Esophagus squamous epithelium (tissue), 5 donors: ENCODE measurements around the gene TULP1. TPM values are rescaled to one million over a fixed set of nuclear protein-coding genes. Genes with fewer than 3 reads are reported as not detected.
A peak's percentile ranks its signal among the peaks of the same experiment; 100 is the strongest.

Source experiments
- DNase-seq: peaks from one replicate; lab custom pipeline; 2025; lab: John Stamatoyannopoulos, UW
- H3K27ac ChIP-seq, 4 donors: fragments of 200-600 bp; sonication (generic); one replicate each; pipeline ENCODE4 v1.5.1; 2016 to 2019; ENCODE audit warnings: mild to moderate bottlenecking in 1 of 4
- H3K27me3 ChIP-seq, 4 donors: fragments of 200-600 bp; sonication (generic); 1 replicate in 3 of 4; 2 replicates in 1 of 4; pipeline versions ENCODE4 v1.5.1 to v1.6.0; 2017 to 2021; ENCODE audit warnings: antibody characterized with exemption in 1 of 4
- H3K36me3 ChIP-seq, 3 donors: fragments of 200-600 bp; sonication (generic); one replicate each; pipeline ENCODE4 v1.5.1; 2016 to 2019
- H3K4me1 ChIP-seq, 3 donors: fragments of 200-600 bp; sonication (generic); one replicate each; pipeline ENCODE4 v1.5.1; 2017 to 2019
- H3K4me3 ChIP-seq, 4 donors: fragments of 200-600 bp; sonication (generic); 1 replicate in 3 of 4; 2 replicates in 1 of 4; pipeline ENCODE4 v1.5.1; 2016 to 2019; ENCODE audit warnings: mild to moderate bottlenecking in 2 of 4, moderate library complexity in 1 of 4
- H3K9me3 ChIP-seq, 3 donors: fragments of 200-600 bp; sonication (generic); one replicate each; pipeline ENCODE4 v1.5.1; 2016 to 2019
- POLR2A ChIP-seq, 4 donors: fragments of 450-650 bp; IDR thresholded peaks; one replicate each; pipeline ENCODE4 v1.6.1; 2017; ENCODE audit warnings: antibody characterized with exemption in 4 of 4, mild to moderate bottlenecking in 4 of 4, moderate library complexity in 3 of 4
- WGBS, 2 donors: methylation state at CpG; one replicate each; pipeline ENCODE4 v1.1.5; 2018; 5-methylcytosine and 5-hydroxymethylcytosine counted together
- intact Hi-C: fragments of 100-400 bp; cut with DNase I; formaldehyde crosslinking; loops from one replicate; pipeline ENCODE4 v1.15.0; 2022
- total RNA-seq, 4 donors: library from RNA; depleted of rRNA; stranded (reverse); fragments of >200 nt; gene quantifications; one replicate each; pipeline ENCODE4 v1.1.0, GENCODE V29; 2016
- TF ChIP-seq, protein P1 (sequence below), 6 experiments: fragments of 450-650 bp in 4 of 6; fragments of 200-600 bp in 2 of 6; sonication (generic) in 2 of 6; IDR thresholded peaks; one replicate each; pipeline ENCODE4 v1.5.1; 2016 to 2019; ENCODE audit warnings: antibody characterized with exemption in 6 of 6, mild to moderate bottlenecking in 4 of 6, moderate library complexity in 4 of 6
- donor health status: DM: yes; HTN: yes; CAD: no.

TULP1 gene
- total RNA-seq, 4 donors from 2014 or later, result not detected

- H3K27ac ChIP-seq, result peak overlapping the region; percentile 31 to 93 (median 92)
- 38 to 46% methylated on average over 5 to 7 of the region's 8 CpGs for WGBS, 2 donors
- TF ChIP-seq POLR2A (IDR thresholded peaks at IDR 0.05), result no peak
- TF ChIP-seq, protein P1, sequence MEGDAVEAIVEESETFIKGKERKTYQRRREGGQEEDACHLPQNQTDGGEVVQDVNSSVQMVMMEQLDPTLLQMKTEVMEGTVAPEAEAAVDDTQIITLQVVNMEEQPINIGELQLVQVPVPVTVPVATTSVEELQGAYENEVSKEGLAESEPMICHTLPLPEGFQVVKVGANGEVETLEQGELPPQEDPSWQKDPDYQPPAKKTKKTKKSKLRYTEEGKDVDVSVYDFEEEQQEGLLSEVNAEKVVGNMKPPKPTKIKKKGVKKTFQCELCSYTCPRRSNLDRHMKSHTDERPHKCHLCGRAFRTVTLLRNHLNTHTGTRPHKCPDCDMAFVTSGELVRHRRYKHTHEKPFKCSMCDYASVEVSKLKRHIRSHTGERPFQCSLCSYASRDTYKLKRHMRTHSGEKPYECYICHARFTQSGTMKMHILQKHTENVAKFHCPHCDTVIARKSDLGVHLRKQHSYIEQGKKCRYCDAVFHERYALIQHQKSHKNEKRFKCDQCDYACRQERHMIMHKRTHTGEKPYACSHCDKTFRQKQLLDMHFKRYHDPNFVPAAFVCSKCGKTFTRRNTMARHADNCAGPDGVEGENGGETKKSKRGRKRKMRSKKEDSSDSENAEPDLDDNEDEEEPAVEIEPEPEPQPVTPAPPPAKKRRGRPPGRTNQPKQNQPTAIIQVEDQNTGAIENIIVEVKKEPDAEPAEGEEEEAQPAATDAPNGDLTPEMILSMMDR (IDR thresholded peaks at IDR 0.05), result no peak
Measured at GRCh38 chr6:35471836-35472345, 40.8 kb downstream of the TULP1 start.

DNA sequence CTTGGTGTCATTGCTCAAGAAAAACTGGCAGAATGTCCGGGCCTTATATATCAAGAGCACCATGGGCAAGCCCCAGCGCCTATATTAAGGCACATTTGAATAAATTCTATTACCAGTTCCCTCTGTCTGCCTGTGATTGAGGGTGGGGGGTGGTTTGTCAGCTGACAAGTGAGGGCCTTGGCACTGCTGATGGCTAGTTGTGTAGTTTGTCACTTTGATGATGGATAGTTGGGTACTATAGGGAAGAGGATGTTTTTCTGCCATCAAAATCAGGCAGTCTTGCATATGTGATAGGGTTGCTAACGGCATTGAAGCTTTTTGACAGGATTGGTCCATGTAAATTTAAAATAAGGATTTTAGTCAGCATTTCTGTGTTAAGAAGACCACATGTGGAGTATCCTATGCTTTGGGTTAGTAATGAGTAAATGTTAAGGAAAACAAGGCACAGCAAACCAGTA lies 42.0 kb downstream of the TULP1 start:
- peak overlapping the region; percentile 91 to 93 (median 92) for H3K27ac ChIP-seq
- intact Hi-C loops, result no loop called here
- H3K9me3 ChIP-seq, result no peaks in the 10 kb centered on the region
- H3K4me1 ChIP-seq, result peaks cover 21 to 67% (median 25%) of the 10 kb centered on the region in 3 donors
- DNase-seq, result no peak
- peak overlapping the region; percentile 64 to 91 (median 74) for H3K4me3 ChIP-seq
- H3K27me3 ChIP-seq, result no peaks in the 10 kb centered on the region
- peaks cover 12 to 80% (median 16%) of the 10 kb centered on the region in 3 donors for H3K36me3 ChIP-seq
- TF ChIP-seq POLR2A (IDR thresholded peaks at IDR 0.05), result no peak
- TF ChIP-seq, protein P1 (IDR thresholded peaks at IDR 0.05), result no peak
- 37 to 39% methylated on average over 3 of the region's 3 CpGs for WGBS, 2 donors

More at GRCh38 chr6:35471836-35472345, 40.8 kb downstream of the TULP1 start:
- no peak for DNase-seq
- Histone ChIP-seq H3K9me3 (no peaks in the 10 kb centered on the region), H3K4me3 (peak overlapping the region in 1 of 4 donors; percentile 77), H3K4me1 (peaks cover 21 to 78% (median 25%) of the 10 kb centered on the region in 3 donors), H3K36me3 (peaks cover 8 to 81% (median 12%) of the 10 kb centered on the region in 3 donors), H3K27me3 (no peaks in the 10 kb centered on the region)
- intact Hi-C loops, result no loop called here

GRCh38 chr6:35469751-35470662 lies 42.7 kb downstream of the TULP1 start:
- H3K9me3 ChIP-seq, result no peaks in the 10 kb centered on the region
- intact Hi-C loops, result no loop called here
- 15 to 28% methylated on average over 15 to 18 of the region's 18 CpGs for WGBS, 2 donors
- no peak for DNase-seq
- H3K4me1 ChIP-seq, result peaks cover 21 to 62% (median 25%) of the 10 kb centered on the region in 3 donors
- H3K4me3 ChIP-seq, result peak overlapping the region; percentile 64 to 91 (median 74)
- H3K27ac ChIP-seq, result peak overlapping the region; percentile 91 to 93 (median 92)
- TF ChIP-seq, protein P1 (IDR thresholded peaks at IDR 0.05), result no peak
- TF ChIP-seq POLR2A (IDR thresholded peaks at IDR 0.05), result no peak
- peaks cover 12 to 80% (median 16%) of the 10 kb centered on the region in 3 donors for H3K36me3 ChIP-seq
- no peaks in the 10 kb centered on the region for H3K27me3 ChIP-seq

DNA sequence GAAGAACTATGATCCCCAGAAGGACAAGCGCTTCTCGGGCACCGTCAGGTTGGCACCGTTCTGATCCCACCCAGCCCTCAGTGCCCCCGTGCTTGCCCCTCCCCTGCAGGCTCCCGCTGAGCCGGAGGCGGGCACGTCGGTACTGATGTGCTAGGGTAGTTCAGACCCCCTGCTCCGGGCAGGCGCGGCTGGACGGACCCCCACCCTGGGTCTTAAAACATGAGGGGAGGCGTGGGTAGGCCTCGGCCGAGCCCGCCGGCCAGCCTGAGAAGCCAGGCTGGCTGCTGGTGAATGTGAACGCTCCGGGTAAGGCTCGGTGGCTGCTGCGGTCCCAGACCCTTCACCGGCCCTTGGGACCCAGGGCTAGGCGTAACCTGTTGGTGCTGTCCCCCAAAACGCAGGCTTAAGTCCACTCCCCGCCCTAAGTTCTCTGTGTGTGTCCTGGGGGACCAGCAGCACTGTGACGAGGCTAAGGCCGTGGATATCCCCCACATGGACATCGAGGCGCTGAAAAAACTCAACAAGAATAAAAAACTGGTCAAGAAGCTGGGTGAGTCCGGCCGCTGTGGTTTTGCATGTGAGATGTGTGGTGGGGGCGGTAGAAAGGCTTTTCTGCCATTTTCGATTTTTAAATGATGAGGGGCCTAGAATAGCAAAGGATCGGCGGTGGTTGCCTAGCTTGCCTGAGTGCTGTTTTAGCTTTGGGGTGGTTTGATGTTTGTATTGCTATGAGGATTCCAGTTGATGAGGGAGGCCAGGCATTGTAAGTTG lies 43.5 kb downstream of the TULP1 start:
- WGBS, 2 donors, result 1 to 5% methylated on average over 7 to 11 of the region's 37 CpGs
- H3K9me3 ChIP-seq, result no peaks in the 10 kb centered on the region
- H3K27me3 ChIP-seq, result no peaks in the 10 kb centered on the region
- peaks cover 21 to 60% (median 25%) of the 10 kb centered on the region in 3 donors for H3K4me1 ChIP-seq
- peak overlapping the region; percentile 64 to 91 (median 74) for H3K4me3 ChIP-seq
- DNase-seq, result no peak
- intact Hi-C loops, result no loop called here
- peaks cover 12 to 74% (median 16%) of the 10 kb centered on the region in 3 donors for H3K36me3 ChIP-seq
- peak overlapping the region; percentile 91 to 93 (median 92) for H3K27ac ChIP-seq
- TF ChIP-seq POLR2A (IDR thresholded peaks at IDR 0.05), result no peak
- TF ChIP-seq, protein P1 (IDR thresholded peaks at IDR 0.05), result no peak
